ENCODE measurements around the gene DDX47.

DDX47 gene

DNA sequence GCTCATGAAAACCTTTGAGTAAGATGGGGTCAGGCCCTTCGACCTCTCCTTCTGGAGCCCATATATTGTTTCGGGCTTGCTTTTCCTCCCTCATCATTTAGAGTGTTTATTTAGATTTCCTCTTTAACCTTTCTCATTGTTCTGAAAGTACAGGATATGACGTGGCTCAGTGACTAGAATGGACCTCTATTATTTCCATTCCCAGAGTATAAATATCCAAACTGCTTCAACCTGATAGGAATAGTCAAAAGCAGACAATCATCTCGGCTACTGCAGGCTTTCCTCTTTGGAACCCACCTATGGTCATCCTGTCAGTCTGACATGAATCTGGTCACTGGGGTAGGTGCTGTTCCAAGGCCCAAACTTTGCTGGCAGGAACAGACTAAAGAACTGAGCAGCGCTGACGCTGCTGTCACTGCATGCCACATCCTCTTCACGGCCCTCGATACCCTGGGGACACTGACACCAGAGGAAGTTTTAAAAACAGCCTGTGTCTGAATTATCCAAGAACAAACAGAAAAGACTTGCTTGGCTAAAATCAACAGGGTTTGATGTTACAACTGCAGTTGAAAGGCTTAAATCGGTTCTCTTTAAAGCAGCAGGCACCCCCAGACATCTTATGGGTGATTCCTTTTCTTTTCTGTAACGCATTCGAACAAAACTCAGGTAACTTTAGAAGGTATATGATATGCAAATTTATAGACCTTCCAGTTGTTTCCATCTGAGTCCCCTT lies 5.0 kb upstream of the DDX47 start:
- TF ChIP-seq, protein P1, sequence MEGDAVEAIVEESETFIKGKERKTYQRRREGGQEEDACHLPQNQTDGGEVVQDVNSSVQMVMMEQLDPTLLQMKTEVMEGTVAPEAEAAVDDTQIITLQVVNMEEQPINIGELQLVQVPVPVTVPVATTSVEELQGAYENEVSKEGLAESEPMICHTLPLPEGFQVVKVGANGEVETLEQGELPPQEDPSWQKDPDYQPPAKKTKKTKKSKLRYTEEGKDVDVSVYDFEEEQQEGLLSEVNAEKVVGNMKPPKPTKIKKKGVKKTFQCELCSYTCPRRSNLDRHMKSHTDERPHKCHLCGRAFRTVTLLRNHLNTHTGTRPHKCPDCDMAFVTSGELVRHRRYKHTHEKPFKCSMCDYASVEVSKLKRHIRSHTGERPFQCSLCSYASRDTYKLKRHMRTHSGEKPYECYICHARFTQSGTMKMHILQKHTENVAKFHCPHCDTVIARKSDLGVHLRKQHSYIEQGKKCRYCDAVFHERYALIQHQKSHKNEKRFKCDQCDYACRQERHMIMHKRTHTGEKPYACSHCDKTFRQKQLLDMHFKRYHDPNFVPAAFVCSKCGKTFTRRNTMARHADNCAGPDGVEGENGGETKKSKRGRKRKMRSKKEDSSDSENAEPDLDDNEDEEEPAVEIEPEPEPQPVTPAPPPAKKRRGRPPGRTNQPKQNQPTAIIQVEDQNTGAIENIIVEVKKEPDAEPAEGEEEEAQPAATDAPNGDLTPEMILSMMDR (IDR thresholded peaks at IDR 0.05; ENCODE audit: control extremely low read depth, extremely low read depth, low read depth, missing control alignments): no peak
- ChIA-PET POLR2A (interaction anchor here (0.5 to 0.8 kb wide), 2 partner anchors 11 to 83 kb away, joined by 3 read pairs; no protein-coding TSS in a partner anchor), CTCF (no interaction called here)
- peak; percentile 50 for DNase-seq (ENCODE audit: extremely low spot score)

DNA sequence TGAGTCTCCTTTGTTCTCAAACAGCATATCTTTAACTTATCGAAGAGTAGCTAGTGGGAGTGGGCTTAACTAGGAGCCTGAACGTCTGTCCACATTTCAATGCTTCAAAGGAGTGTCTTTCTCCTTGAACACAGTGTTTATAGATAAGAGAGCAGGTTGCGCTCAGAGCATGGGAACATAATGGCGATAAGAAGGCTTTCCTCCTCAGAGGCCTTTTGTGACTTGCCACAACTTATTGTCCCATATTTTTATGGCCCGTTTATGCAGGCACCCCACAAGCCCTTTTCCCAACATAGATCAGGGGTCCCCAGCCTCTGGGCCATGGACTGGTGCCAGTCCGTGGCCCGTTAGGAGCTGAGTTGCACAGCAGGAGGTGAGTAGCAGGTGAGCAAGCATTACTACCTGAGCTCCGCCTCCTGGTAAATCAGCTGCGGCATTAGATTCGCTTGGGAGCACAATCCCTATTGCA lies 2.6 kb upstream of the DDX47 start:
- POLR2A ChIA-PET: no interaction called here
- TF ChIP-seq, protein P1 (IDR thresholded peaks at IDR 0.05; ENCODE audit: control extremely low read depth, extremely low read depth, low read depth, missing control alignments): no peak
- CTCF ChIA-PET: interaction anchor here (1.3 to 5.5 kb wide), 3 partner anchors 9 to 22 kb away, joined by 4 to 37 read pairs (median 14); no protein-coding TSS in a partner anchor
- no peak for DNase-seq (ENCODE audit: extremely low spot score)

DNA sequence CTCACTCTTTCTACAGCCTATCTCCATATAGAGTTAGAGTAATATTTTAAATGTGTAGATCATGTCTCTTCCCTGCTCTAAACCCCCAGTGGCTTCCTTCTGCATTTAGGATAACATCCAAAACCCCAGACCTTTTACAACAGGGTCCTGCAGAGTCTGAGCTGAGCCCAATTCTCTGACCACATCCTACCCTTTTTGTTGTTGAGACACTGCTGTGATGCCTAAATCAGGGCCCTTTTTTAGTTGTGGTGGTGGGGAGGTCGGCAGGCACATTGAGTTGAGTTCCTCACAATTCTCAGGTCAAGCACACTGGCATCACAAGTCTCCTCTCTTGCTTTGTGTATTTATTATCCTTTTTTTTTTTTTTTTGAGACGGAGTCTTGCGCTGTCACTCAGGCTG lies 1.8 kb upstream of the DDX47 start:
- CTCF ChIA-PET: interaction anchor here (1.3 to 5.7 kb wide), 4 partner anchors 7 to 23 kb away, joined by 4 to 38 read pairs (median 26); no protein-coding TSS in a partner anchor
- TF ChIP-seq, protein P1 (IDR thresholded peaks at IDR 0.05; ENCODE audit: control extremely low read depth, extremely low read depth, low read depth, missing control alignments): no peak
- POLR2A ChIA-PET: no interaction called here
- DNase-seq (ENCODE audit: extremely low spot score): no peak

DNA sequence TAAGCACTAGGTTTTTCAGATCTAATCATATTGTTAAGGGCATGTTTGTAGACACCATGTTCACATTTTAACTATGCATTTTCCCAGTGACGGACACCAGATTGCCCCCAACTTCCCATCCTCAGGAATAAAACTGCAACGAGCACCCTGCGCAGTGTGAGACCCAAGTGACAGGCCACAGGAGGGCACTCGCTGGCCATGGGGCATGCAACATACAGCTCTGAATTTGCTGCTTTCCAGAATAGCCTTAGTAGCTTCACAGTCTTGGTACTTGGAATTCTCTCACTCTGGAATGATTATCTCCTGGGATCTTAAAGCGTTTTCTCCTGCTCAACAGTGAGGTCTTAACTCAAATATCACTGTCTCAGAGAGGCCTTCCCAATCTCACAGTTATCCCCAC lies 972 bp upstream of the DDX47 start:
- DNase-seq (ENCODE audit: extremely low spot score): no peak
- ChIA-PET POLR2A (no interaction called here), CTCF (interaction anchor here (0.7 to 6.6 kb wide), 8 partner anchors 8 to 98 kb away, joined by 3 to 41 read pairs (median 16); no protein-coding TSS in a partner anchor)
- TF ChIP-seq, protein P1 (IDR thresholded peaks at IDR 0.05; ENCODE audit: control extremely low read depth, extremely low read depth, low read depth, missing control alignments): no peak

DNA sequence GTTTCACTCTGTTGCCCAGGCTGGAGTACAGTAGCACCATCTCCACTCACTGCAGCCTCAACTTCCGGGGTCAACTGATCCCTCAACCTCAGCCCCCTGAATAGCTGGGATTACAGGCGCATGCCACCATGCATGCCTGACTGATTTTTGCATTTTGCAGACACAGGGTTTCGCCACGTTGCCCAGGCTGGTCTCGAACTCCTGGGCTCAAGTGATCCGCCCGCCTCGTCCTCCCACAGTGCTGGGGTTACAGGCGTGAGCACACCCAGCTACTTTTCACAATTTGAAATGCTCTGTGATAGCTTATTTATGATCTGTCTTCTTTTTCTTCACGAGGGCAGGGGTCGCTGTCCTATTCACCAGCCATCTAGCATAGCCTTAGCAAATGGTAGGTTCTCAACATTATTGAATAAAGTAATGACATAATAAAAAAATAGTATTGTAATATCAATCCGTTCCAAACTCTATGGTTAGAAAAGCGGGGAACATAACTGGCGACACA lies 477 bp upstream of the DDX47 start:
- ChIA-PET POLR2A (no interaction called here), CTCF (interaction anchor here (0.7 to 6.6 kb wide), 8 partner anchors 8 to 99 kb away, joined by 3 to 41 read pairs (median 16); no protein-coding TSS in a partner anchor)
- DNase-seq (ENCODE audit: extremely low spot score): no peak
- TF ChIP-seq, protein P1 (IDR thresholded peaks at IDR 0.05; ENCODE audit: control extremely low read depth, extremely low read depth, low read depth, missing control alignments): no peak

DNA sequence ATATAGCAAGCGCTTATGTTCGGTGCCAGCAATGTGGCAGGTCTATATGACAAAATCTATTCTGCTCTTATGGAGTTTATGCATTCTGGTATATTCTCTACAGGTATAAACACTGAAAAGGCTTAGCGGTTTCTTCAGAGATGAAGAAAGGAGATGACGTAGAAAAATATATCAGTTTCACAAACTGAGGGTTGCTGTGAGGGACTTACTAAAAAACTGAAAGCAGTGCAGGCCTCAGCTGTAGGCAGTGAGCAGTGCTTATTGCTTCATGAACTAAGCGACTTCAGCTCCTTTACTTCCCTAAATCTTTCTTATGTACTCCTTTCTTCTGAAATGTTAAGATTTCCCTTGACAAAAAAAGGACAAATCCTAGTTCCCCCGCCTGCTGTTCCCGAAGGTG lies 4.5 kb downstream of the DDX47 start:
- ChIA-PET CTCF (interaction anchor here (1.9 to 6.6 kb wide), 3 partner anchors 9 to 29 kb away, joined by 7 to 41 read pairs (median 9); no protein-coding TSS in a partner anchor), POLR2A (no interaction called here)
- TF ChIP-seq, protein P1 (IDR thresholded peaks at IDR 0.05; ENCODE audit: control extremely low read depth, extremely low read depth, low read depth, missing control alignments): no peak
- no peak for DNase-seq (ENCODE audit: extremely low spot score)

Data from GM10248 (cell line).